Endothelial cell of umbilical vein (primary cell): ENCODE results near the gene PSME3IP1.

Experiments
- POLR2A ChIP-seq: IDR thresholded peaks from 2 replicates; pipeline ENCODE4 v1.6.1; 2012; ENCODE audit warnings: low read depth, mild to moderate bottlenecking, control low read depth, low read length
- POLR2AphosphoS5 ChIP-seq: IDR thresholded peaks from 2 replicates; pipeline ENCODE4 v1.6.1; 2012; ENCODE audit warnings: low read depth, mild to moderate bottlenecking, control low read depth, low read length, moderate library complexity; ENCODE audit not compliant: insufficient read depth

- no peak for TF ChIP-seq POLR2AphosphoS5
- TF ChIP-seq POLR2A = no peak
Measured at GRCh38 chr16:57175896-57176295, 9.9 kb downstream of the PSME3IP1 start.
